ENCODE data around the gene ZSWIM8.

Gene ZSWIM8

GRCh38 chr10:73841526-73842285 lies 56.3 kb downstream of the ZSWIM8 start:
- FAIRE-seq, result no peak

GRCh38 chr10:73842349-73842748 lies 56.9 kb downstream of the ZSWIM8 start:
- no peak for FAIRE-seq

- no peak for FAIRE-seq
Observed at GRCh38 chr10:73843261-73843660, 57.9 kb downstream of the ZSWIM8 start.

- no peak for FAIRE-seq
Observed at GRCh38 chr10:73847031-73847430, 61.6 kb downstream of the ZSWIM8 start.

- no peak for FAIRE-seq
Observed at GRCh38 chr10:73848821-73849489, 63.5 kb downstream of the ZSWIM8 start.

GRCh38 chr10:73850211-73850610 lies 64.8 kb downstream of the ZSWIM8 start:
- no peak for FAIRE-seq

- no peak for FAIRE-seq
Observed at GRCh38 chr10:73850863-73851461, 65.6 kb downstream of the ZSWIM8 start.
